HepG2 (cell line): ENCODE measurements around the gene CAVIN2. TPM values are rescaled to one million over a fixed set of nuclear protein-coding genes. Genes with fewer than 3 reads are reported as not detected.
A peak's percentile ranks its signal among the peaks of the same experiment; 100 is the strongest.

Experiments
- ATAC-seq: fragments of 200-7000 bp; cut with Tn5 transposase; 3 replicates; pipeline ENCODE4 v1.9.1; 2020; ENCODE audit warnings: mild to moderate bottlenecking, moderate library complexity
- Bru-seq: library from RNA; stranded (reverse); fragments of 400-500 nt; gene quantifications from one replicate; lab custom pipeline; 2021; lab: Mats Ljungman, UMichigan
- BruChase-seq, 2 experiments: library from RNA; stranded (reverse); fragments of 400-500 nt; gene quantifications; one replicate each; lab custom pipeline; 2021; lab: Mats Ljungman, UMichigan
- BruUV-seq: library from RNA; stranded (reverse); fragments of 400-500 nt; replicated peaks from 2 replicates; lab custom pipeline; 2021; lab: Mats Ljungman, UMichigan
- CTCF ChIA-PET: fragments of 300-600 bp; formaldehyde crosslinking; extraction: SDS; loops from one replicate; lab custom pipeline; 2021; ENCODE audit warnings: low total read pairs, inconsistent platforms, low intra/inter-chr PET ratio; lab: Yijun Ruan, JAX
- POLR2A ChIA-PET: fragments of 350-600 bp; sonication (Branson Sonifier 250); formaldehyde crosslinking; loops from one replicate; lab custom pipeline; 2020; ENCODE audit warnings: antibody characterized with exemption, inconsistent platforms; lab: Yijun Ruan, JAX
- DNase-seq: peaks from one replicate; pipeline ENCODE4 v3.0.0-alpha.2; 2015; ENCODE audit warnings: low spot score
- FAIRE-seq: peaks from 3 replicates; lab custom pipeline; 2011; peaks lifted over from hg19 to GRCh38; lab: Jason Lieb, UNC
- H2AFZ ChIP-seq: one replicate; pipeline ENCODE4 v1.6.1; 2011; ENCODE audit warnings: low read length, inconsistent platforms
- H3K27ac ChIP-seq: fragments of 300-600 bp; 3 replicates; pipeline ENCODE4 v1.8.0; 2011; ENCODE audit warnings: mixed run types, mild to moderate bottlenecking, mixed read lengths, low read length, inconsistent platforms; ENCODE audit not compliant: insufficient read depth; ENCODE audit errors: extremely low read length
- H3K27me3 ChIP-seq, 2 experiments: fragments of 200-600 bp in 1 of 2; 2 replicates in 1 of 2; 3 replicates in 1 of 2; pipeline versions ENCODE4 v1.6.0 to v1.8.0; 2011; ENCODE audit warnings: low read length in 2 of 2, mild to moderate bottlenecking in 2 of 2, moderate library complexity in 2 of 2, inconsistent platforms in 1 of 2; ENCODE audit not compliant: insufficient read depth in 2 of 2, control insufficient read depth in 1 of 2
- H3K36me3 ChIP-seq, 2 experiments: fragments of 200-600 bp in 1 of 2; replicated peaks in 1 of 2; 2 replicates in 1 of 2; 3 replicates in 1 of 2; pipeline versions ENCODE4 v1.5.1 to v1.8.0; 2011; ENCODE audit warnings: low read length in 2 of 2, inconsistent platforms in 1 of 2; ENCODE audit not compliant: insufficient read depth in 2 of 2, control insufficient read depth in 1 of 2
- H3K4me1 ChIP-seq: 2 replicates; pipeline ENCODE4 v1.5.1; 2012; ENCODE audit warnings: low read length, inconsistent platforms; ENCODE audit not compliant: insufficient read depth
- H3K4me2 ChIP-seq: 2 replicates; pipeline ENCODE4 v1.6.0; 2011; ENCODE audit warnings: low read depth, low read length, inconsistent platforms
- H3K4me3 ChIP-seq, 3 experiments: fragments of 200-600 bp in 1 of 3; sonication (generic), shearing (Covaris generic) in 1 of 3; replicated peaks in 1 of 3; 2 replicates each; pipeline ENCODE4 v1.5.1; 2011 to 2016; ENCODE audit warnings: low read length in 3 of 3, inconsistent platforms in 2 of 3, low read depth in 2 of 3, mild to moderate bottlenecking in 2 of 3, control low read depth in 1 of 3, mixed read lengths in 1 of 3; ENCODE audit not compliant: insufficient read depth in 1 of 3
- H3K79me2 ChIP-seq: one replicate; pipeline ENCODE4 v1.6.1; 2011; ENCODE audit warnings: low read length, inconsistent platforms; ENCODE audit not compliant: insufficient read depth
- H3K9ac ChIP-seq: 2 replicates; pipeline ENCODE4 v1.6.0; 2011; ENCODE audit warnings: mild to moderate bottlenecking, low read depth, low read length, inconsistent platforms; ENCODE audit not compliant: insufficient read depth
- H3K9me3 ChIP-seq: 2 replicates; pipeline ENCODE4 v1.5.1; 2012; ENCODE audit warnings: mild to moderate bottlenecking, low read length
- H4K20me1 ChIP-seq: 2 replicates; pipeline ENCODE4 v1.6.0; 2011; ENCODE audit warnings: inconsistent platforms, mild to moderate bottlenecking, low read length, moderate library complexity; ENCODE audit not compliant: insufficient read depth
- ELF1 ChIP-seq: sonication (generic); formaldehyde crosslinking; IDR thresholded peaks from 2 replicates; pipeline ENCODE4 v1.4.0; 2020; ENCODE audit warnings: missing genetic modification reagents
- HNRNPH1 ChIP-seq: fragments of 200-400 bp; formaldehyde crosslinking; optimal IDR thresholded peaks from 2 replicates; pipeline ENCODE3; 2017; ENCODE audit warnings: mild to moderate bottlenecking, low read depth, low read length
- HNRNPLL ChIP-seq: fragments of 200-400 bp; formaldehyde crosslinking; IDR thresholded peaks from 2 replicates; pipeline ENCODE4 v1.6.1; 2017; ENCODE audit warnings: mild to moderate bottlenecking, low read depth, low read length; ENCODE audit not compliant: poor library complexity, severe bottlenecking
- KLF16 ChIP-seq, 2 experiments: sonication (generic) in 1 of 2; formaldehyde crosslinking in 1 of 2; IDR thresholded peaks; 2 replicates each; pipeline versions ENCODE4 v1.6.1 to v1.8.0; 2016 to 2023; ENCODE audit warnings: missing genetic modification reagents in 2 of 2, missing compliant biosample characterization in 1 of 2
- PBX2 ChIP-seq: IDR thresholded peaks from 2 replicates; pipeline ENCODE4 v1.6.1; 2016; ENCODE audit warnings: control low read depth
- SAP130 ChIP-seq: IDR thresholded peaks from 2 replicates; pipeline ENCODE4 v1.6.1; 2016; ENCODE audit warnings: low read depth
- ZNF547 ChIP-seq: sonication (generic); formaldehyde crosslinking; IDR thresholded peaks from 2 replicates; pipeline ENCODE4 v1.5.1; 2020; ENCODE audit warnings: mild to moderate bottlenecking, missing genetic modification reagents
- ZSCAN12 ChIP-seq: sonication (generic); formaldehyde crosslinking; IDR thresholded peaks from 2 replicates; pipeline ENCODE4 v1.9.0; 2021; ENCODE audit warnings: mild to moderate bottlenecking, missing genetic modification reagents
- ZXDC ChIP-seq: sonication (generic); formaldehyde crosslinking; IDR thresholded peaks from 2 replicates; pipeline ENCODE4 v1.5.0; 2020; ENCODE audit warnings: mild to moderate bottlenecking, missing genetic modification reagents
- WGBS: methylation state at CpG from one replicate; pipeline ENCODE4 v1.1.6; 2017; ENCODE audit warnings: low lambda C conversion rate; 5-methylcytosine and 5-hydroxymethylcytosine counted together
- in situ Hi-C: cut with HindIII; loops from 2 replicates; pipeline ENCODE4 v1.10.0; 2017; ENCODE audit warnings: low pct_unique_long_range_greater_than_20kb; ENCODE audit not compliant: extremely low pct_ligation_motif_present
- intact Hi-C: fragments of 100-400 bp; cut with micrococcal nuclease; formaldehyde crosslinking; loops from one replicate; pipeline ENCODE4 v1.10.0; 2022; ENCODE audit not compliant: unreplicated experiment
- long read RNA-seq, 2 experiments: library from RNA in 1 of 2; library from polyadenylated mRNA in 1 of 2; stranded (forward) in 1 of 2; unstranded in 1 of 2; transcript quantifications; one replicate each; pipeline ENCODE4 v2.0.0, GENCODE V29; 2019 to 2022
- polyA minus RNA-seq, 3 experiments: library from RNA; depleted of rRNA, polyadenylated mRNA; stranded (reverse); fragments of >200 nt; gene quantifications; 2 replicates each; pipeline ENCODE4 v1.2.3, GENCODE V29; 2011; ENCODE audit warnings: low replicate concordance in 1 of 3
- polyA plus RNA-seq, 8 experiments: library from polyadenylated mRNA; depleted of rRNA in 3 of 8; stranded (reverse) in 7 of 8; unstranded in 1 of 8; fragments of >200 nt; fragmentation: Illumina TruSeq in 4 of 8; extraction: Trizol in 4 of 8; gene quantifications; 2 replicates each; pipeline versions ENCODE4 v1.2.1 to v1.2.3, GENCODE V29; 2011 to 2016; ENCODE audit warnings: low read depth in 4 of 8, missing spikeins in 1 of 8, mixed read lengths in 1 of 8; ENCODE audit not compliant: insufficient read depth in 1 of 8
- total RNA-seq, 5 experiments: library from RNA; depleted of rRNA; stranded (reverse); fragments of >200 nt; fragmentation: Illumina TruSeq; extraction: Trizol; gene quantifications; 2 replicates each; pipeline ENCODE4 v1.2.3, GENCODE V29; 2016; ENCODE audit warnings: low read depth in 1 of 5
- TF ChIP-seq, protein P1 (sequence below): sonication (generic); formaldehyde crosslinking; IDR thresholded peaks from 2 replicates; pipeline ENCODE4 v1.4.0; 2020; ENCODE audit warnings: missing genetic modification reagents

Gene CAVIN2
- total RNA-seq (2016; rRNA removed; fragmentation: Illumina TruSeq; extraction: Trizol) (7.6 and 11.2 TPM in 2 replicates), polyA plus RNA-seq (2011; rRNA removed) (28.1 and 38.8 TPM in 2 replicates), polyA minus RNA-seq (2011; rRNA and poly(A)+ RNA removed; ENCODE audit: low replicate concordance) (0.35 and 65.9 TPM in 2 replicates), Bru-seq, nascent RNA (percentile 82 among the genes with signal in this experiment), BruChase-seq, experiment 1, labeled RNA remaining after a 6-hour chase (percentile 74 among the genes with signal in this experiment), BruChase-seq, experiment 2, labeled RNA remaining after a 2-hour chase (percentile 80 among the genes with signal in this experiment)
- total RNA-seq (2016; cell fraction: cytosol; rRNA removed; fragmentation: Illumina TruSeq; extraction: Trizol; ENCODE audit: low read depth): 0.97 and 1.1 TPM in 2 replicates
- 8.2 and 10.1 TPM in 2 replicates for total RNA-seq (2016; cell fraction: insoluble cytoplasmic fraction; rRNA removed; fragmentation: Illumina TruSeq; extraction: Trizol)
- total RNA-seq (2016; cell fraction: membrane; rRNA removed; fragmentation: Illumina TruSeq; extraction: Trizol): 3.2 and 3.5 TPM in 2 replicates
- 5.9 and 6.7 TPM in 2 replicates for total RNA-seq (2016; cell fraction: nucleus; rRNA removed; fragmentation: Illumina TruSeq; extraction: Trizol)
- polyA plus RNA-seq (2011; cell fraction: cytosol; rRNA removed): 23.7 and 37.4 TPM in 2 replicates
- polyA plus RNA-seq (2011; cell fraction: nucleus; rRNA removed): 11.3 and 13.2 TPM in 2 replicates
- 8.9 and 16.7 TPM in 2 replicates for polyA plus RNA-seq (2012)
- 0.40 and 0.45 TPM in 2 replicates for polyA plus RNA-seq (2016; cell fraction: cytosol; fragmentation: Illumina TruSeq; extraction: Trizol; ENCODE audit: low read depth)
- polyA plus RNA-seq (2016; cell fraction: insoluble cytoplasmic fraction; fragmentation: Illumina TruSeq; extraction: Trizol; ENCODE audit: low read depth): 10.7 and 12.0 TPM in 2 replicates
- polyA plus RNA-seq (2016; cell fraction: membrane; fragmentation: Illumina TruSeq; extraction: Trizol; ENCODE audit: low read depth): 0.98 and 1.5 TPM in 2 replicates
- polyA plus RNA-seq (2016; cell fraction: nucleus; fragmentation: Illumina TruSeq; extraction: Trizol; ENCODE audit: insufficient read depth, low read depth): 5.7 and 6.3 TPM in 2 replicates
- polyA minus RNA-seq (2011; cell fraction: cytosol; rRNA and poly(A)+ RNA removed): 29.7 and 43.4 TPM in 2 replicates
- 25.8 and 27.7 TPM in 2 replicates for polyA minus RNA-seq (2011; cell fraction: nucleus; rRNA and poly(A)+ RNA removed)
- long read RNA-seq, experiment 1, transcript CAVIN2-201 (2 exons, 3,229 nt): major isoform, 28 of 31 reads
- long read RNA-seq, experiment 1, partial matches to known transcripts: 0 of 31 reads
- long read RNA-seq, experiment 1, other reads (novel, unspliced or antisense): 3 of 31 reads
- long read RNA-seq, experiment 2, partial matches to known transcripts: 0 of 9 reads
- long read RNA-seq, experiment 2, other reads (novel, unspliced or antisense): 8 of 9 reads

GRCh38 chr2:191846515-191847476 lies at the start of gene CAVIN2:
Gene CAVIN2 (minus strand): TSS chr2:191847088. CDS start chr2:191846925, 163 bp downstream.
- ChIA-PET POLR2A (interaction anchor here (1.2 to 3.2 kb wide), 11 partner anchors 9 to 315 kb away, joined by 3 to 69 read pairs (median 7); partner anchors contain the start of gene NABP1), CTCF (no interaction called here)
- Histone ChIP-seq H3K79me2 (peaks cover 36% of the 10 kb centered on the region), H3K4me2 (peak within 1 kb of the TSS; percentile 94), H3K27ac (peak within 1 kb of the TSS; percentile 60), H3K4me3 (peak within 1 kb of the TSS; percentile 67 to 87 (median 76)), H3K27me3 (no peaks in the 10 kb centered on the region; a peak in 1 of 5 replicates), H3K36me3 (no peaks in the 10 kb centered on the region; a peak in 1 of 5 replicates), H3K9ac (peak within 1 kb of the TSS; percentile 81), H3K4me1 (peaks cover 79% of the 10 kb centered on the region), H2AFZ (peak within 1 kb of the TSS; percentile 92), H4K20me1 (no peaks in the 10 kb centered on the region), H3K9me3 (no peaks in the 10 kb centered on the region)
- ATAC-seq: peak; percentile 87
- 24% methylated on average over 28 of the region's 31 CpGs for WGBS
- peak; percentile 85 for FAIRE-seq
- intact Hi-C loops (loop anchor here (1.0 to 10.0 kb wide), 4 partner anchors 21 to 178 kb away; no protein-coding TSS in a partner anchor), in situ Hi-C loops (no loop called here)
- DNase-seq: peak; percentile 95
- BruUV-seq: TSS peak; percentile 59
- TF ChIP-seq PBX2 (CRISPR knock-in tag) (no peak), SAP130 (CRISPR knock-in tag) (peak; percentile 77), HNRNPLL (peak; percentile 58), ZSCAN12 (CRISPR knock-in tag) (no peak), ZNF547 (CRISPR knock-in tag) (0 out of 2 replicates have a peak, but pooled peaks have one; percentile 74), HNRNPH1 (no peak), KLF16 (CRISPR knock-in tag; IDR thresholded peaks at IDR 0.05) (peak in 1 of 2 experiments; percentile 28; a peak in 1 of 4 replicates), ZXDC (peak; percentile 74; the same call in 1 of the 2 replicates), ELF1 (CRISPR knock-in tag) (peak; percentile 53; the same call in 1 of the 2 replicates)
- TF ChIP-seq, protein P1, sequence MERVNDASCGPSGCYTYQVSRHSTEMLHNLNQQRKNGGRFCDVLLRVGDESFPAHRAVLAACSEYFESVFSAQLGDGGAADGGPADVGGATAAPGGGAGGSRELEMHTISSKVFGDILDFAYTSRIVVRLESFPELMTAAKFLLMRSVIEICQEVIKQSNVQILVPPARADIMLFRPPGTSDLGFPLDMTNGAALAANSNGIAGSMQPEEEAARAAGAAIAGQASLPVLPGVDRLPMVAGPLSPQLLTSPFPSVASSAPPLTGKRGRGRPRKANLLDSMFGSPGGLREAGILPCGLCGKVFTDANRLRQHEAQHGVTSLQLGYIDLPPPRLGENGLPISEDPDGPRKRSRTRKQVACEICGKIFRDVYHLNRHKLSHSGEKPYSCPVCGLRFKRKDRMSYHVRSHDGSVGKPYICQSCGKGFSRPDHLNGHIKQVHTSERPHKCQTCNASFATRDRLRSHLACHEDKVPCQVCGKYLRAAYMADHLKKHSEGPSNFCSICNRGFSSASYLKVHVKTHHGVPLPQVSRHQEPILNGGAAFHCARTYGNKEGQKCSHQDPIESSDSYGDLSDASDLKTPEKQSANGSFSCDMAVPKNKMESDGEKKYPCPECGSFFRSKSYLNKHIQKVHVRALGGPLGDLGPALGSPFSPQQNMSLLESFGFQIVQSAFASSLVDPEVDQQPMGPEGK (CRISPR knock-in tag): no peak
